Activated naive CD4-positive, alpha-beta T cell treated with anti-CD3 and anti-CD28 coated beads, Interleukin-2, amount 10 ng/mL, durations not matched to agents 7 days and 5 days (primary cell): Measurements from ENCODE around the gene PEX16.
"Not testable (repeated sequence)": the region's sequence is repeated elsewhere in the genome, so short reads cannot be mapped to it uniquely, and the experiment has no call there.

Experiments
- CTCF ChIA-PET: fragments of 350-600 bp; sonication (Branson Sonifier 250); formaldehyde crosslinking; loops from one replicate; lab custom pipeline; 2021; ENCODE audit warnings: antibody characterized with exemption; lab: Charles Lee
- DNase-seq: peaks from one replicate; pipeline ENCODE4 v3.0.0-alpha.2; 2020
- H3K27ac Mint-ChIP-seq: one replicate; pipeline ENCODE4 v1.8.0; 2021; ENCODE audit warnings: mild to moderate bottlenecking, moderate library complexity, mixed read lengths
- H3K27me3 Mint-ChIP-seq: one replicate; pipeline ENCODE4 v1.8.0; 2021; ENCODE audit warnings: mild to moderate bottlenecking, mixed read lengths
- H3K36me3 Mint-ChIP-seq: one replicate; pipeline ENCODE4 v1.8.0; 2021; ENCODE audit warnings: mixed read lengths
- H3K4me1 Mint-ChIP-seq: one replicate; pipeline ENCODE4 v1.8.0; 2021; ENCODE audit warnings: mixed read lengths
- H3K4me3 Mint-ChIP-seq: one replicate; pipeline ENCODE4 v1.8.0; 2021; ENCODE audit warnings: mild to moderate bottlenecking, moderate library complexity, mixed read lengths
- H3K9me3 Mint-ChIP-seq: one replicate; pipeline ENCODE4 v1.8.0; 2021; ENCODE audit warnings: mixed read lengths

Gene PEX16

GRCh38 chr11:45904309-45904915 is 13.3 kb downstream of the PEX16 start:
- no peaks in the 10 kb centered on the region for H3K9me3 Mint-ChIP-seq
- peaks cover 8% of the 10 kb centered on the region for H3K4me1 Mint-ChIP-seq
- H3K27me3 Mint-ChIP-seq, result peaks cover 47% of the 10 kb centered on the region
- H3K36me3 Mint-ChIP-seq, result no peaks in the 10 kb centered on the region
- H3K27ac Mint-ChIP-seq, result no peak overlapping the region
- no peak for DNase-seq
- no peak overlapping the region for H3K4me3 Mint-ChIP-seq
- CTCF ChIA-PET, result no interaction called here

DNA sequence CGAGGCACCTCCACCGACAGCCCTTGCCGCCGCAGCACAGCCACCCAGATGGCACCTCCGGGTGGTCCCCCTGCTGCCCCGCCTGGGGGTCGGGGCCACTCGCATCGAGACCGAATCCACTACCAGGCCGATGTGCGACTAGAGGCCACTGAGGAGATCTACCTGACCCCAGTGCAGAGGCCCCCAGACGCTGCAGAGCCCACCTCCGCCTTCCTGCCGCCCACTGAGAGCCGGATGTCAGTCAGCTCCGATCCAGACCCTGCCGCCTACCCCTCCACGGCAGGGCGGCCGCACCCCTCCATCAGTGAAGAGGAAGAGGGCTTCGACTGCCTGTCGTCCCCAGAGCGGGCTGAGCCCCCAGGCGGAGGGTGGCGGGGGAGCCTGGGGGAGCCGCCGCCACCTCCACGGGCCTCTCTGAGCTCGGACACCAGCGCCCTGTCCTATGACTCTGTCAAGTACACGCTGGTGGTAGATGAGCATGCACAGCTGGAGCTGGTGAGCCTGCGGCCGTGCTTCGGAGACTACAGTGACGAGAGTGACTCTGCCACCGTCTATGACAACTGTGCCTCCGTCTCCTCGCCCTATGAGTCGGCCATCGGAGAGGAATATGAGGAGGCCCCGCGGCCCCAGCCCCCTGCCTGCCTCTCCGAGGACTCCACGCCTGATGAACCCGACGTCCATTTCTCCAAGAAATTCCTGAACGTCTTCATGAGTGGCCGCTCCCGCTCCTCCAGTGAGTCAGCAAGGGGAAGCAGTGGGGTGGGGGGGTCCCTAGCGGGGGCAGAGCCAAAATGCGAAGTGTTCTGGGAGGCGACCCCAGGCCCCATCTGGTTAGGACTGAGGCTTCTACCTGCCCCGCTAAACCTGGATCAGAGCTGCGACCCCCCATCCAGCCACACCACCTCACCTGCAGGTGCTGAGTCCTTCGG is 15.0 kb downstream of the PEX16 start:
- no peak overlapping the region for H3K27ac Mint-ChIP-seq
- H3K4me3 Mint-ChIP-seq, result no peak overlapping the region

GRCh38 chr11:45901626-45902025 is 16.1 kb downstream of the PEX16 start:
- peaks cover 10% of the 10 kb centered on the region for H3K4me1 Mint-ChIP-seq
- CTCF ChIA-PET, result interaction anchor here (1.0 kb wide), 1 partner anchor 414 kb away, joined by 3 read pairs; no protein-coding TSS in a partner anchor
- no peaks in the 10 kb centered on the region for H3K36me3 Mint-ChIP-seq
- H3K4me3 Mint-ChIP-seq, result no peak overlapping the region
- peaks cover 75% of the 10 kb centered on the region for H3K27me3 Mint-ChIP-seq
- no peak for DNase-seq
- H3K27ac Mint-ChIP-seq, result no peak overlapping the region
- no peaks in the 10 kb centered on the region for H3K9me3 Mint-ChIP-seq

More for the DNA sequence above, 15.0 kb downstream of the PEX16 start:
- Mint-ChIP-seq H3K9me3 (no peaks in the 10 kb centered on the region), H3K36me3 (no peaks in the 10 kb centered on the region), H3K4me1 (peaks cover 10% of the 10 kb centered on the region), H3K27me3 (peaks cover 64% of the 10 kb centered on the region)
- DNase-seq, result no peak
- CTCF ChIA-PET, result no interaction called here

DNA sequence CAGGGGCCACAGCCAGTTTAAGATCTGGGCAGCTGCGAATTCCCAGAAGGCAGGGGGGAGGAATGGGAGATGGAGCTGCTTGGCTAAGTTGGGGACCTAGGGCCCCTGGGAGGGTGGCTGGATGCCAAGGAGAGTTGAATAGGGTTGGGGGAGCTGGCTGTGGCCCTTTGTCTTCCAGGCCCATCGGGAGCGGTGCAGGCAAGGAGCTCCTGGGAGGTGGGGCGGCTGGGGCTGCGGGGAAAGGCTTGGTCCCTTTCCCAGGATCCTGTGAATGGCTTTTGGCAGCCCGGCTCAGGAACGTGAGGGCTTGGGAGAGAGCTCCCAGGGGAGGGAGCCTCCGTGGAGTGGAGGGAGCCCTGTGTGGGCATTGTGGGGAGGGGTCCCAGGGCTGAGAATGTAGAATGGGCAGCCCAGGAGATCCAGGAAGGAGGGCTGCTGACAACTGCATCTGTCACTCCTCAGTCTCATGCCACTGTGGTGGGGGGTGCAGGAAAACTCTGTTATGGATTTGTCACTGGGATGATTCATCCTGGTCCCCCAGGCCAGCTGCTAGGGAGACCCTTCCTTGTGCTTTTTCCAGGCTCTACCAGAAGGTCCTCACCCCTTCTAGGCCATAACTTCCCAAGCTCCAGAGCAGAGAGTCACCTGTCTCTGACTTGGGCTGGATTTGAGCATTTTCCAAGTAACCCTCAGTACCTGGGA is 16.6 kb downstream of the PEX16 start:
- no peaks in the 10 kb centered on the region for H3K36me3 Mint-ChIP-seq
- no peaks in the 10 kb centered on the region for H3K9me3 Mint-ChIP-seq
- CTCF ChIA-PET, result interaction anchor here (1.0 kb wide), 1 partner anchor 415 kb away, joined by 3 read pairs; no protein-coding TSS in a partner anchor
- peaks cover 8% of the 10 kb centered on the region for H3K4me1 Mint-ChIP-seq
- H3K27ac Mint-ChIP-seq, result no peak overlapping the region
- H3K27me3 Mint-ChIP-seq, result peaks cover 81% of the 10 kb centered on the region
- DNase-seq, result no peak
- H3K4me3 Mint-ChIP-seq, result no peak overlapping the region

DNA sequence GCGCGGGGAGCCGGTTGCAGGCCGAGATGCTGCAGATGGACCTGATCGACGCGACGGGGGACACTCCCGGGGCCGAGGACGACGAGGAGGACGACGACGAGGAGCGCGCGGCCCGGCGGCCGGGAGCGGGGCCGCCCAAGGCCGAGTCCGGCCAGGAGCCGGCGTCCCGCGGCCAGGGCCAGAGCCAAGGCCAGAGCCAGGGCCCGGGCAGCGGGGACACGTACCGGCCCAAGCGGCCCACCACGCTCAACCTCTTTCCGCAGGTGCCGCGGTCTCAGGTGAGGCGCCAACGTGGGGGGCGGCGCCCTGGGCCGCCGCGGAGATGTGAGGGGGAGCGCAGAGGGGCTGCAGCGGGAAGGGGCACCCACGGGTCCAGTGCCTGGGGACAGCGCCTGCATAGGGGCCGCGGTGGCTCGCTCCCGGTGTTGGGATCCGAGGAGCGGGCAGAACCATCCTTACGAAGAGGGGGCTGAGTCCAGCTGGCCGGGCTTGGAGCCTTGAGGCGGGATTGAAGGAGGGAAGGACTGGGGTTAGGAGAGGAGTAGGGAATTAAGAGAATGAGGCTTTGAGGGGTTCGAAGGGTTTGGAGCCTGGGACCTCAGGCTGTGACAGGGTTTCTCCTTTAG is 17.4 kb downstream of the PEX16 start:
- H3K36me3 Mint-ChIP-seq, CTCF ChIA-PET, DNase-seq, H3K4me1 Mint-ChIP-seq, H3K9me3 Mint-ChIP-seq, H3K27ac Mint-ChIP-seq: not testable (repeated sequence)
- Mint-ChIP-seq H3K27me3 (peaks cover 84% of the 10 kb centered on the region), H3K4me3 (peak overlapping the region; percentile 21)

GRCh38 chr11:45899448-45900174 is 18.1 kb downstream of the PEX16 start:
- peak; percentile 75 for DNase-seq
- Mint-ChIP-seq H3K36me3 (no peaks in the 10 kb centered on the region), H3K4me1 (peaks cover 5% of the 10 kb centered on the region), H3K4me3 (peak overlapping the region; percentile 35), H3K27me3 (peaks cover 90% of the 10 kb centered on the region), H3K27ac (no peak overlapping the region), H3K9me3 (no peaks in the 10 kb centered on the region)
- CTCF ChIA-PET, result interaction anchor here (1.4 kb wide), 1 partner anchor 27 kb away, joined by 3 read pairs; no protein-coding TSS in a partner anchor

- peaks cover 5% of the 10 kb centered on the region for H3K4me1 Mint-ChIP-seq
- H3K4me3 Mint-ChIP-seq, result peak overlapping the region; percentile 35
- no peak overlapping the region for H3K27ac Mint-ChIP-seq
- DNase-seq, result no peak
- no peaks in the 10 kb centered on the region for H3K36me3 Mint-ChIP-seq
- peaks cover 89% of the 10 kb centered on the region for H3K27me3 Mint-ChIP-seq
- CTCF ChIA-PET, result interaction anchor here (1.4 kb wide), 1 partner anchor 26 kb away, joined by 3 read pairs; no protein-coding TSS in a partner anchor
- no peaks in the 10 kb centered on the region for H3K9me3 Mint-ChIP-seq
Observed at GRCh38 chr11:45899086-45899447, 18.6 kb downstream of the PEX16 start.

DNA sequence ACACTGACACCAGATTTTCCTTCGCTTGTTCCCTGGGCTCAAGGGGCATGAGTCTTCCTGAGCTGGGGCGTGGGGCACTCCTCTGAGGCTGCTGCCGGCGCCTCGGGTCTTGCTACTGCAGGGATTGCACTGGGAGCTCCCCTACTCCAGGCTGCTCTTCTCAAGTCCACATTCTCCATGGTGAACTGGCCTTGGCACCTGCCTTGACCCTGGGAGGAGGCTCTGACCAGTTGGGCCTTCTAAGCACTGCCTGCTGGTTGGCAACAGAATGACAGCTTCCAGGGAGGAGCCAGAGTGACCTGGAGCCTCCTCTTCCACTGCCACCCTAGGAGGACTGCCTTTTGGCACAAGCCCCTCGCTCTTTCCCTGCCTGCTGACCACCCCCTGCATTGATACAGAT is 20.1 kb downstream of the PEX16 start:
- no peaks in the 10 kb centered on the region for H3K36me3 Mint-ChIP-seq
- peaks cover 90% of the 10 kb centered on the region for H3K27me3 Mint-ChIP-seq
- no peaks in the 10 kb centered on the region for H3K9me3 Mint-ChIP-seq
- no peak for DNase-seq
- H3K4me3 Mint-ChIP-seq, result no peak overlapping the region
- CTCF ChIA-PET, result interaction anchor here (1.2 kb wide), 1 partner anchor 25 kb away, joined by 3 read pairs; no protein-coding TSS in a partner anchor
- H3K27ac Mint-ChIP-seq, result no peak overlapping the region
- H3K4me1 Mint-ChIP-seq, result peaks cover 5% of the 10 kb centered on the region

DNA sequence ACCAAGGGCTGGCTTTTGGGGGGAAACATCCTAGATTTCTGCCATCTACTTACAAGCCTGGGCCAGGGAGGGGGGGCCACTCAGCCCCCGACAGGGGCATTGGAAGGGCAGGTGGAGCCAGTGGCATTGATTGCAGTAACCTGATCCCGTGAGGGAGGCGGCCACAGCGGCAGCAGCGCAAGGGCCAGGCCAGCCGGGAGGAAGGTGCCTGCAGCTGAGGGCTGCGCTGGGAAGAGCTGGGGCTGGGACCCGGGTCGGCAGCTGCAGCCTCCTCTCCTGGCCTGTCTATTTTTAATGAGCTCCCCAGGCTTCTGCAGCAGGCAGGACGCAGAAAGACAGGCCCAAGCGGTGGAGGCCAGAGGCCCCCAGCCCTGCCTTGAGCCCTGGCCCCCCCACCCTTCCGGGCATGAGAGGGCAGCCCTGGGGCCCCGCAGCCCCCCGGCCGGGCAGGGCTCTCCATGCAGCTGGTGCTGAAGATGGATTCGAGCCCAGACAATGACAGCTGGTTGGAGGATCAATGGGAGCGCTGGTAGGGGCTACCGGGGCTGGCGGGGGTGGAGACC is 21.2 kb downstream of the PEX16 start:
- H3K9me3 Mint-ChIP-seq, result no peaks in the 10 kb centered on the region
- H3K4me1 Mint-ChIP-seq, result peaks cover 5% of the 10 kb centered on the region
- no peak for DNase-seq
- peaks cover 87% of the 10 kb centered on the region for H3K27me3 Mint-ChIP-seq
- H3K36me3 Mint-ChIP-seq, result no peaks in the 10 kb centered on the region
- no peak overlapping the region for H3K4me3 Mint-ChIP-seq
- CTCF ChIA-PET, result interaction anchor here (1.2 kb wide), 1 partner anchor 24 kb away, joined by 3 read pairs; no protein-coding TSS in a partner anchor
- no peak overlapping the region for H3K27ac Mint-ChIP-seq

GRCh38 chr11:45895553-45896259 is 22.0 kb downstream of the PEX16 start:
- Mint-ChIP-seq H3K27me3 (peaks cover 84% of the 10 kb centered on the region), H3K36me3 (no peaks in the 10 kb centered on the region), H3K4me1 (peaks cover 5% of the 10 kb centered on the region), H3K4me3 (no peak overlapping the region), H3K27ac (no peak overlapping the region), H3K9me3 (no peaks in the 10 kb centered on the region)
- no peak for DNase-seq
- CTCF ChIA-PET, result no interaction called here

DNA sequence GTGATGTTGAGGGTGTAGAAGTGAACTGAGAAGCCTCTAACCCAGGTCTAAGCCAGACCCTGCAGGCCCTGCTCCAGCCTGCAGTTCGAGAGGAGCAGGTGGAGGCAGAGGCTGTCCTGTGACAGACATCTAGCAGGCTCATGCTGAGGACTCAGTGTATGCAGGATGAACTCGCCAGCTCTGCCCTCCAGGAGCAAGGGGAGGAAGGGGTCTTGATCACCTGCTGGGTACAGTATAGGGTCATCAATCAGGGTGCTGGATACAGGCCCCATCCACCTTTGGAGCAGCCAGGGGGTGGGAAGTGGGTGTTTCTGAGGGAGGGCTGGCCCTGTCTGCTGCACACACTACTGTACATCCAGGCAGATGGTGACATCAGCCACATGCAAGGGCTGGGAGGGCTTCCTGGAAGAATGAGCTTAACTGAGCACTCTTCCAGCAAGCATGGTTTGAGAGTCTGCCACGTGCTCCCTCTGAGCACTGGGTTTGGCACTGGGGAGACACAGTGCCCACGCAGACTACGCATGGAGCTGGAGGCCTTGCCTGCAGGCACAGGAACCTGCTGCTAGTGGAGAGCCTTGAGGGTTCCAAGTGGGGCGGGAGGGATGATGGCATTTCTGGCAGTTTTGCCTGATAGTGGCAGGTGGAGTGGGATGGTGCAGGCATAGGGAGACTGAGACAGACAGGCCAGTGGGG is 23.0 kb downstream of the PEX16 start:
- no peaks in the 10 kb centered on the region for H3K36me3 Mint-ChIP-seq
- peaks cover 74% of the 10 kb centered on the region for H3K27me3 Mint-ChIP-seq
- peaks cover 2% of the 10 kb centered on the region for H3K4me1 Mint-ChIP-seq
- no peak overlapping the region for H3K27ac Mint-ChIP-seq
- H3K4me3 Mint-ChIP-seq, result no peak overlapping the region
- CTCF ChIA-PET, result interaction anchor here (1.5 kb wide), 1 partner anchor 21 kb away, joined by 4 read pairs; no protein-coding TSS in a partner anchor
- no peaks in the 10 kb centered on the region for H3K9me3 Mint-ChIP-seq
- no peak for DNase-seq

DNA sequence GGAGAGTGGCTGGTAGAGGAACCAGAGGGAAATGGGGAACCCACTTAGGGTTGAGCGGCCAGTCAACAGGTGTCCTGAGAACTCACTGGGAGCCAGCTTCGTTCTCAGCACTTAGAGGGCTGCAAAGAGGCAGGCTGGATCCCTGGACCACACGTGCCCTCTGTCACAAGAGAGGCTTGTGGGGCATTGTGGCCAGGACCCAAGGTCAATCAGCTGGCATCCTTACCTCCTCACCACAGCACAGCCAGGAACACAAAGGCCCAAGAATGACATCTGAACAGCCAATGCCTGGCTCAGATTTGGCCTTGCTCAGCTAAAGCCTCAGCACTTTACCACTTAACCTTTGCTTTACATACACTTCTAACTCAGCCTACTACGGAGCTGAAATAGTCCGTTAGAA is 24.8 kb downstream of the PEX16 start:
- CTCF ChIA-PET, result no interaction called here
- DNase-seq, result no peak
- Mint-ChIP-seq H3K36me3 (no peaks in the 10 kb centered on the region), H3K27me3 (peaks cover 57% of the 10 kb centered on the region), H3K9me3 (no peaks in the 10 kb centered on the region), H3K4me1 (no peaks in the 10 kb centered on the region), H3K27ac (no peak overlapping the region), H3K4me3 (no peak overlapping the region)
